ENCODE results near the gene PHC2.

Gene PHC2

DNA sequence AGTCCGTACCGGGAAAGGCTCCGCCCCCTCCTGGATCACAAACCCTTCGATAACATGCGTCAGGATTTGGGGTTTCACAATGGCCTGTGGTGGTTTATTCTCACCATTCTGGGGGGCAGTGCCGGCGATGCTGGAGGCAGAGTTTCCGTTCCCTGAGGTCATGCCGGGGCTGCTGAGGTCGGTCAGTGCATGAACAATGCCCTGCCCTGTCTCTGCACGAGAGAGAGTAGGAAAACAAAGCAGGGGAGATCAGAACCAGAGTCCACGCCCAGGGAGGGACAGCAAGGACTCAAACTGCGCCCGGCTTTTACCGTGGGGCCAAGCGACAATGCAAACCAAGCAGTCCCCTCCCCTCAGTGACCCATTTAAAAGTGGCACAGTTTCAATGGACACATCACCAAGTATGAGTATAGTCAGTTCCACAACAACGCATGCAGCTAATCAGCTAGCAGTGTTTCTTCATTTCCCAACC is 96.8 kb downstream of the PHC2 start:
- no peak for TF ChIP-seq ZFX (IDR thresholded peaks at IDR 0.05)
- TF ChIP-seq, protein P1, sequence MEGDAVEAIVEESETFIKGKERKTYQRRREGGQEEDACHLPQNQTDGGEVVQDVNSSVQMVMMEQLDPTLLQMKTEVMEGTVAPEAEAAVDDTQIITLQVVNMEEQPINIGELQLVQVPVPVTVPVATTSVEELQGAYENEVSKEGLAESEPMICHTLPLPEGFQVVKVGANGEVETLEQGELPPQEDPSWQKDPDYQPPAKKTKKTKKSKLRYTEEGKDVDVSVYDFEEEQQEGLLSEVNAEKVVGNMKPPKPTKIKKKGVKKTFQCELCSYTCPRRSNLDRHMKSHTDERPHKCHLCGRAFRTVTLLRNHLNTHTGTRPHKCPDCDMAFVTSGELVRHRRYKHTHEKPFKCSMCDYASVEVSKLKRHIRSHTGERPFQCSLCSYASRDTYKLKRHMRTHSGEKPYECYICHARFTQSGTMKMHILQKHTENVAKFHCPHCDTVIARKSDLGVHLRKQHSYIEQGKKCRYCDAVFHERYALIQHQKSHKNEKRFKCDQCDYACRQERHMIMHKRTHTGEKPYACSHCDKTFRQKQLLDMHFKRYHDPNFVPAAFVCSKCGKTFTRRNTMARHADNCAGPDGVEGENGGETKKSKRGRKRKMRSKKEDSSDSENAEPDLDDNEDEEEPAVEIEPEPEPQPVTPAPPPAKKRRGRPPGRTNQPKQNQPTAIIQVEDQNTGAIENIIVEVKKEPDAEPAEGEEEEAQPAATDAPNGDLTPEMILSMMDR (conservative IDR thresholded peaks at IDR 0.05) = no peak
- H3K27ac ChIP-seq = no peak overlapping the region

DNA sequence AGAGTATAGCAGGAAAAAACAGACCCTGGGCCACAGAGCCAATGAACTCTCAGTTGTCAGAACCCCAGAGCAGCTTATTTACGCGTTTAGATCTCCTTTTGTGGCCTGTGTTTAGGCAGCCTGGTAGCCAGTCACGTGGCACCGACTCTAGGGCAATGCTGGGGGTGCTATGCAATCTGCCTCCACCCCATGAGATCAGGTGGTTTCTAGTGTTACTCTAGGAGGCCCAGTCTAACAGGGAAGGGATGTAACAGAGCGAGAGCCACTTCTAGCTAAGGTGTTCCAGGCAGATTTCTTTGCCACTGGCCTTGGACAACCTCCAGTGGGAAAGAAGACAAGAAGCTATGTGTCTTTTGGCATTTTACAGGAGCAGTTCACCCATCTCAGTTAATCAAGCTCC is 98.0 kb downstream of the PHC2 start:
- H3K27ac ChIP-seq = no peak overlapping the region
- TF ChIP-seq ZFX (IDR thresholded peaks at IDR 0.05) = no peak
- TF ChIP-seq, protein P1 (conservative IDR thresholded peaks at IDR 0.05) = no peak

DNA sequence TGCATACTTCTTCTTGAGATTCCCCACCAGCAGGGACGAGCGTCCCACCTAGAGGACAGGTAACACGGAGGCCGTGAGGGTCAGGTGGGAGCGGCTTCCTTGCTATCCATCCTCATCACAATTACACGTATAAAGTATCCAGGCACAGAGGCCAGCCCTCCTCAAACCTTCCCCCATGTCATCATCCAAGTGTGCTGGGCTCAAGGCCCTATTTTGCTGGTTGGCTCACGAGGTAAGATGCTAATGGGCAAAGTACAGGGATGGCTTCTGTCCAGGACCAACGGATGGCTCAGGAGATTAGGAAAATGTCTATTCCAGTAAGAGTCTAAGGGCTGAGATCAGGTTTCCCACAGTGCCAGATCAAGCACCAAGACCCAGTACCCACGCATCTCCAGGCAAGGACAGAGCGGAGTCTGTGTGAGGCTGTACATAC is 98.5 kb downstream of the PHC2 start:
- H3K27ac ChIP-seq = no peak overlapping the region
- TF ChIP-seq ZFX (IDR thresholded peaks at IDR 0.05) = no peak
- TF ChIP-seq, protein P1 (conservative IDR thresholded peaks at IDR 0.05) = no peak

DNA sequence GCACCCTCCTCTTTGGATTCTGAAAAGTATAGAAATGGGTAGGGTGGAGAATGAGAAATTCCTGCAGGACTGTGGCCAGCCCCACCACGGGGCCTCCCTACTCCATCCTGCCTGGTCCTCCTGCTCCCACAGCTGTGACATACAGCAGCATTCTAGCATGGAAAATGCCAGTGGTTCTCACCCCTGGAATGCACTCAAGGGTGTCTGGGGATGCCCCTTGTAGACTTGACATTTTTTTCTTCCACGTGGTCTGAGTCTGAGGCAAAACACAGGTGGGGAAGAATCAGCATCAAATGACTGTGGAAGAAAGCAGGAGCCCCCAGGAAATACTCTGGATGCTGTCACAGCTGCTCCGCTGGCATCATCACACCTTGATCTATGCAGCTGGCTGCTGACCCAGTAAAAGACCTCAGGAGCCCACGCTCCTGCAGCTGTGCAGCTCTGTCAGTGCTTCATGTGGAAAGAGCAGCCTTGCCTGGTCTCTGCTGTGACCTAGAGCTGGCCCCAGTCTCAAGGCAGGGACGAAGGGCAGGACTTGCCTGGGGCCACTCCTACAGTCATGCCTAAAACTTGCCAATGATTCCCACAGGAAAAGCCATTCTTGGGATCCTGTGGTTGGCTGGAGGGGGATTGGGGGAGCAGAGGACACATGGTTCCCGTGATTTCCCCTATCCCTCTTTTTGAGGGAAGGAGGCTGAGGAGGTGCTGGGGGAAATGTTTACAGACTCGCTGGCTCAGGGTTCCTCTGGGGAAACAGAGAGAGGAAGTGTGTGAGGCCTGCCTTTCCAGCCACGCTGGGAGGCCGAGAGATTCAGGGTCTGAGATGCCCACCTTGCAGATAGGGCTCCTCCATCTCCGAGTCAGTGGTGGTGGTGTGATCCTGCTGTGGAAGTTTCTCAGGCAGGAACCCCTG is 99.2 kb downstream of the PHC2 start:
- TF ChIP-seq, protein P1 (conservative IDR thresholded peaks at IDR 0.05) = no peak
- TF ChIP-seq ZFX (IDR thresholded peaks at IDR 0.05) = no peak
- no peak overlapping the region for H3K27ac ChIP-seq

DNA sequence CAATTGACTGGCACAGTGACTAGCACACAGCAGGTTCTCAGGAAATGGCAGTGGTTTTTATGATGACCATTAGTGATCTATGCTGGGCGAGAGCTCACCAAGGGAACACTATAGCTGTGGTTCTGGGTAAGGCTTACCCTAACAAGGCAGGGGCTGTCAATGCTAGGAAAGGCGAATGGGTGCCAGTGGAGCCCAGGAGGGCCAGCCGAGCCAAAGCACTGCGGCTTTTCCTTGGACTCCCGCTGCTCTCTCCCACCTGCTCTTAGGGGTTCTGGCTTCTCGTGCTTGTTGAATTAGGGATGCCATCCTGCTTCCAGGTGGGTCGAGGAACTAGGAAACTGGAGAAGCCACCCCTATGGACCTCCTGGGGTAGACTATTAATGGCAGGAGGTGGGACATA is 100.0 kb downstream of the PHC2 start:
- no peak overlapping the region for H3K27ac ChIP-seq
- no peak for TF ChIP-seq ZFX (IDR thresholded peaks at IDR 0.05)
- TF ChIP-seq, protein P1 (conservative IDR thresholded peaks at IDR 0.05) = no peak

DNA sequence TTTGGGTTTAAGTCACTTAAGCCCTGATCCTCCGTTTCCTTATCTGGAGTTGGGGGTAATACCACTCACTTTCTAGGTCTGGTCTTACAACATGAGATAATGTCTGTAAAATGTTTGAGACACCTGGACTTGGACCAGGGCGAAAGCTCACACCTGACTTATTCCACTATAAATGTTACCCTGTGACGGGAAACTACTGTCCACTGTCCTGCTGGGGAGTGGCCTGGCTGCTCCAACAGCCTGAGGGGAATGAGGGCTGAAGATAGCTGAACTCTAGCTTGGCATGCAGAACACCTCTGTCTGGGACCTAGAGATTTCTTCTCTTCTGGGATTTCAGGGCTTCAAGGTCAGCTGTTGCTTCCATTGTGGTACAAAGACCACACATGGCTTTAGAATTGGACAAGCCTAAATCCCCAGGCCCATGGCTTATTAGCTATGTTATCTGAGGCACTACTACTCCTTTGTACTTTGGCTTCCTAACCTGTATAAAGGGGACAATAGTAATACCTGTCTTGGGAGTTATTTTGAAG is 100.5 kb downstream of the PHC2 start:
- no peak overlapping the region for H3K27ac ChIP-seq
- TF ChIP-seq, protein P1 (conservative IDR thresholded peaks at IDR 0.05) = no peak
- no peak for TF ChIP-seq ZFX (IDR thresholded peaks at IDR 0.05)

DNA sequence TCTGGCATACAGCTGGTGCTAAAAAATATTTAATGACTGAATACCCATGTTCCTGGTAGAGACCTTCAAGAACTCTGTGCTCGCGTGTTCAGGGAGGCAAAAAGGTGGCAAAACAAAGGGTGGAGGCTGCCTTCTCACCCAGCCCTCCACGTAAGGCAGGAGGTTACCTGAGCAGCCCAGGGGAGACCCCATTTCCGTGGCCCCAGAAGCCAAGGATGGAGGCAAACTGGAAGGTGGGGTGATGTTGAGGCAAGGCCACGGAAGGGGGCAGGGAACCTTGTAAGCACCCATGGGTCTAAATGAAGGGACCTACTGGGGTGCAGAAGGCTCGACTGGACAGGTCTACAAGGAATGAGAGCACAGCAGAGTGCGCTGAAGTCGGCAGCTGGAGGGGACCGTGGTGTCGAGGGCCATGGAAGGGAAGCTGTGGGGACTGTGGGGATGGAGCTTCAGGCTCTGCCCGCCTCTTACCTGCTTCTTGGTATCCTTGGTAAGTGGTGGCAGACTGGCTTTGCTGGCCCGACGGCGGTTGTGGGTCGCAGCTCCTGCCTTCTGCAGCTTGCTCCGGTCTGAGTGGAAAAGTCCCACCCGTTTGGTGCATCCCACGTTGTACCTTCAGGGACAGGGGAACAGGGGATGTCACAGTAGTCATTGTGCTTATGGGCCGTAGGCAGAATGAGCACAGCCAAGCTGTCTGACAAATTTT is 101.1 kb downstream of the PHC2 start:
- no peak overlapping the region for H3K27ac ChIP-seq
- no peak for TF ChIP-seq ZFX (IDR thresholded peaks at IDR 0.05)
- TF ChIP-seq, protein P1 (conservative IDR thresholded peaks at IDR 0.05) = no peak
